HG02938 (cell line): Measurements from ENCODE around the gene ZNF777.
"Not testable (repeated sequence)": the region's sequence is repeated elsewhere in the genome, so short reads cannot be mapped to it uniquely, and the experiment has no call there.

Experiments
- ATAC-seq: cut with Tn5 transposase; IDR thresholded peaks from one replicate; pipeline ENCODE4 v1.9.1; 2021; ENCODE audit warnings: mild to moderate bottlenecking, moderate library complexity; ENCODE audit not compliant: unreplicated experiment

The ZNF777 gene

DNA sequence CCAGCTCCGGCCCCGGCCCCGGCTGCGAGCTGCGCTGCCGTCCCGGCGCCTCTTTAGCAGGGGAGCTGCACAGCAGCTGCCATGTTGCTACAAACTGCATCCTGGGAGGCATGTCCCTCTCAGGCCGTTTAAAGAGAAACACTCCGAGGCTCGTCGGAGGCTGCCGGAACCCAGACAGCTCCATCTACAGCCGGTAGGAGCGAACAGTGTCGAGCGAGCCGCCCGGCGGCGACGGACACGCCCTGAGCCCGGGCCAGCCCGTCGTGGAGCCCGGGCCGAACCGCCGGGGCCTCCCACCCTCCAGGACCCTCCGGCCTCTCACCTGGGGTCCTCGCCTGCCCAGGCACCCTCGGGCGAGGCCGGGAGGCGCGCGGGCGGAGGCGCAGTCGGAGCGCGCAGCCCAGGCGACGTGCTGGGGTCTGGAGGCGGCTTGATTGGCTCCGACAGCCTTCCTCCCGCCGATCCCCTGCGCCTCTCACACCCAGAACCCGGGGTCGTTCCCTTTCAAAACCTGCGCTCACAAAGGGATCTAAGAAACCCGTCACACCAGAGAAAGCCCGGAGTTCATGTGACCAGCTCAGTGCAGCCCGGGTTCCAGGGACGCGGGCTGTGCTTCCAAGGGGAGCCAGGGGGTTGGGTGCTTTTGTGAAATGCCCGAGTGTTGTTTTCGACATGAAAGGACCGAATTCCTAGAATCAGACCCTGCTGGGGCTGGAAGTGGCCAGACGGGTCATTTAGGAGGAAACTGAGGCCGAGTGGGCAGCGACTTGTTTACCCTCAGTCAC lies at the start of gene ZNF777:
Gene ZNF777 (minus strand): TSS at position 570 of the 785 bp plus-strand sequence. CDS start 5,040 bp downstream, outside the sequence.
- ATAC-seq: peak; percentile 96

- no peak for ATAC-seq
Observed at GRCh38 chr7:149510248-149510647, 49.4 kb upstream of the ZNF777 start.

DNA sequence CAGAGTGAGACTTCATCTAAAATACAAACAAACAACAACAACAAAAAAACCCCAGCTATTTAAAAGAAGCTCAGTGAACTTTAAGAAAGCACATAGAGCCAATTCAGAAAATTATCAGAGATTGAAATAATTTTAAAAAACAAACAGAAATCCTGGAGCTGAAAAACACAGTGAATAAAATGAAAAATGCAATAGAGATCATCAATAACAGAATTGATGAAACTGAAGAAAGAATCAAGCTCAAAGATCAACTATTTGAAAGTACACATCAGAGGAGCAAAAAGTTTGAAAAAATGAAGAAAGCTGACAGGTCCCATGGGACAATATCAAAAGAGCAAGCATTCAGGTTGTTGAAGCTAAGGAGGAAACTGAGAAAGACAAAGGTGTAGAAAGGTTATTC lies 48.9 kb upstream of the ZNF777 start:
- no peak for ATAC-seq

DNA sequence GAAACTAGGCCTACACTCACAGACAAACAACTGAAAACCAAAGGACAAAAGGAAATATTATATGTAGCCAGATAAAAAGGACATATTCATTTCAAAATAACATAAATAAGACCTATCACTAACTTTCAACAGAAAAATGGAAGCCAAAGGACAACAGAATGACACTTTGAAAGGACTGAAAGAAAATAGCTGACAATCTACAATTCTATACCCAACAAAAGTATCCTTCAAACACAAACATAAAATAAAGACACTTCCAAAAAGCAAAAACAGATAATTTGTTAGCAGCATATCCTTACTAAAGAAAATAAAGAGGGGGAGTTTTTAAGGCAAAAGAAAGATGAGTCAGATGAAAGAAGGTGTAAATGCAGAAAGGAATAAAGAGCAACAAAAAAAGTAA lies 44.7 kb upstream of the ZNF777 start:
- ATAC-seq: no peak

DNA sequence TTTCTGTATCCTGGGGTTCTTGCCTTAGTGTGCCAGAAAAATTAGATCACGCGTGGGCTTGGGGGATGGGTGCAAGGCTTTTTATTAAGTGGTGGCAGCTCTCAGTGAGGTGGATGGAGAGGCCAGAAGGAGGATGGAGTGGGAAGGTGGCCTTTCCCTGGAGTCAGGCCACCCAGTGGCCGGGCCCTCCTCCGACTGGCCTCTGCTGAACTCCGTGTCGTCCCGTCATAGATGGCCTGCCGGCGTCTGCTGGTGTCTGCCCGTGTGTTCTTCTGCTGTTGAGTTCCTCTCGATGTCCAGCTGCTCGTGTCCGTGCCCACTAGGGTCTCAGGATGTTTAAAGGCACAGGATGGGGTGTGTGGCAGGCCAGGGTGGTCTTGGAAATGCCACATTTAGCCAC lies 40.8 kb upstream of the ZNF777 start:
- ATAC-seq: no peak

DNA sequence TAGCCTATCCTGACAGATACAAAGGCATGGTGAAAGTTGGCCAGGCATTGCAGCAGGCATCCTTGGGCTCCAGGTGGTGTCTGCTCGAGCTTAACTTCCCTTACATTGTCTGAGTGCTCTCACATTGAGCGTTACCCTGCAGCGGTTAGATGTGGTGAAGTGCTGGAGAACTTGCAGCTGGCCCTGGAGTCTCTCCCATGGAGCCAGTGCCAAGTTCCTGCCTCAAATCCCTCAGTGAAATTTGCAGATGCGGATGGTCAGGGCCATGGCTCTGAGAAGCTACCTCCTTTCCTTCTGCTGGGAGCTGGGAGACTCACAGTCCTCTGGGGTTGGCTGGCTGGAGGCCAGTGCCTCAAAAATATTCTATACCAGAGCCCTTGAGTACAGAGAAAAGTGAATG lies 40.0 kb upstream of the ZNF777 start:
- ATAC-seq: no peak

DNA sequence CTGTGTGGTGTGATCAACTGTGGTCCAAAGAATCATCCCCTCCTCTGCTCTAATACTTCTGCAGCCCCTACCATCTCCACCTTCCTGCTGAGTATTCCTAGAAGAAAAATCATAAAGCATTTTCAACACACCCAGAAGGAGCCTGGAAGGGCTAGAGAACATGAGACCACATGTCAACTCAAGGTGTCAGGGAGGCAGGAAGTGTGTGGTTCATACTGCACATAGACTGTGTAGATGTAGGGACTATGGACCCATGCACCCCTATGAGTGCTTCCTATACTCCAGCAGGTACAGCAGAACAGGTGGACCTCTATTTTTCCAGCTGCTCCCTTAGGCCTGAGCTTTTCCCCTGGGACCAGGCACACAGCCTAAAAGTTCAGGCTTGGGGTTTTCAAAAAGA lies 39.3 kb upstream of the ZNF777 start:
- ATAC-seq: no peak

DNA sequence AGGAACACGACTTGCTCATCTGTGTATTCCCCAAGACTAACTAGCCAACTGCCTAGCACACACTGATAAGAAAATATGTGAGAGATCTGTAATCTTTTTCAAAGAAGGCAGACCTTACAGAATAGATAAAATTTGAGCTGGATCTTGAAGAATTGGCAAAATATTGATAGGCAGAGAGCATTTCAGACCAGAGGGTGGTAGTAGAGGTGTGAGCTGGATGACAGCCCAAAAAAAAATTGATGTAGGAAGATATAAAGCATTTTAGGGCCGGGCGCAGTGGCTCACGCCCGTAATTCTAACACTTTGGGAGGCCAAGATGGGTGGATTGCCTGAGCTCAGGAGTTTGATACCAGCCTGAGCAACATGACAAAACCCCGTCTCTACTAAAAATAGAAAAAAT lies 37.9 kb upstream of the ZNF777 start:
- no peak for ATAC-seq

GRCh38 chr7:149497467-149498261 lies 36.8 kb upstream of the ZNF777 start, which contains the start of gene ZNF746:
ZNF746 (minus strand) TSS chr7:149497809; CDS start chr7:149497536, 273 bp downstream.
- ATAC-seq: peak; percentile 79

GRCh38 chr7:149496642-149497391 lies 36.0 kb upstream of the ZNF777 start:
- peak; percentile 26 for ATAC-seq

- no peak for ATAC-seq
Observed at GRCh38 chr7:149495785-149496641, 35.2 kb upstream of the ZNF777 start.

GRCh38 chr7:149494738-149495368 lies 34.0 kb upstream of the ZNF777 start:
- ATAC-seq: no peak

DNA sequence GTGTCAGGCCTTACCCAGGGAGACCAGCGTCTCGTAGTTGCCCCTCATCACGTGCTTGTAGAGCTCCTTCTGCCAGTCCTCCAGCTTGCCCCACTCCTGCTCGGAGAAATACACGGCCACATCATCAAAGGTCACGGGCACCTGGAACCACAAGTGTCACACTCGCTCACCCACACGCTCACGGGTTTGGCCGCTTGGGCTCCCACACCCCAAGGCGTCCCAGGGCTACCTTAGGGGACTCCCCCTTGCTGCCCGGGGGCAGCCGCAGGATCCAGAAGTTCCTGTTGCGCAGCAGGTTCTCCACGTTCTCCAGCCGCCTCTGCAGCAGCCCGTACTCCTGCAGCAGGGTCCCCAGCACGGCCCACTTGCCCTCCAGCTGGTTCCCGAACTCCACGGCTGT lies 33.1 kb upstream of the ZNF777 start:
- not testable (repeated sequence) for ATAC-seq

DNA sequence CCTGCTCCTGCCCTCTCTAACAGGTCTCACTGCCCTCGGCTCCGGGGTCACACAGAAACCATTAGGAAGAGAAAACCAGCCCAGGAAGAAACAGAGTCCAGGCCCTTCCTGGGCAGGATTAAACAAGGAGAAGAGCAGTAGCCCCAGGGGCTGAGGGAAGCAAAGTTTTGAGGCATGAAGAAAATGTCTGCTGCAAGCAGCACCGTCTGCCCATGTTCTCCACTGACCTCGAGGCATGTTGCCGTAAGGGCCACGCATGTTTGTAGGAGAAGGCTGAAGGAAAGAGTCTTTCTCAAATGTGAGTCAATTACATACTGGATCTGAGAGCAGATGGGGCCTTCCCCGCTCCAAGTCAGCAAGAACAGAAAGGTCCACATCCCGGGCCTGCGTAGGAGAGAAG lies 32.5 kb upstream of the ZNF777 start:
- no peak for ATAC-seq

- ATAC-seq: no peak
Observed at GRCh38 chr7:149490083-149490760, 29.4 kb upstream of the ZNF777 start.

GRCh38 chr7:149489391-149490024 lies 28.6 kb upstream of the ZNF777 start:
- ATAC-seq: no peak

DNA sequence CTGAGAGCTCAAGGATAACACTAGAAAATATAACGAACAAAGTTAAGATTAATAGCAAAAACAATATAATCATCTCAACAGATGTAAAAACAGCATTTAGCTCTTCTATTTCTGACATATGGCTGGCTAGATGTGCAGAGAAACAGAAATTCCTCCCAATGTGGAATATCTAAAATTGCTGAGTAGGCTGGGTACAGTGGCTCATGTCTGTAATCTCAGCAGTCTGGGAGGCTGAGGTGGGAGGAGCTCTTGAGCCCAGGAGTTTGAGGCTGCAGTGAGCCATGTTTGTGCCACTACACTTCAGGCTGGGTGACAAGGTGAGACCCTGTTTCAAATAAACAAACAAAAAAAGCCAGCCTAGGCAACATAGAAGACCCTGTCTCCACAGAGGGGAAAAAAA lies 18.7 kb upstream of the ZNF777 start:
- no peak for ATAC-seq

GRCh38 chr7:149478754-149479153 lies 17.9 kb upstream of the ZNF777 start:
- ATAC-seq: no peak
